SK-N-SH treated with all-trans-retinoic acid at 6 μM for 48 hours (cell line): Measurements from ENCODE around the gene GABRA1.

ENCODE experiments used
- ATAC-seq: fragments of 200-7000 bp; cut with Tn5 transposase; 3 replicates; pipeline ENCODE4 v1.9.1; 2020; ENCODE audit warnings: mild to moderate bottlenecking, moderate library complexity
- CREB5 ChIP-seq: fragments of 250-450 bp; sonication (Bioruptor Pico); IDR thresholded peaks from 2 replicates; pipeline ENCODE4 v1.5.1; 2020; ENCODE audit warnings: low read depth, mild to moderate bottlenecking, moderate library complexity
- CSDC2 ChIP-seq: fragments of 250-450 bp; sonication (Bioruptor Pico); IDR thresholded peaks from 2 replicates; pipeline ENCODE4 v1.5.0; 2020; ENCODE audit warnings: mild to moderate bottlenecking, moderate library complexity
- CSRNP3 ChIP-seq: fragments of 250-450 bp; sonication (Bioruptor Pico); IDR thresholded peaks from 2 replicates; pipeline ENCODE4 v1.5.1; 2021; ENCODE audit warnings: mild to moderate bottlenecking, moderate library complexity
- ESRRG ChIP-seq: fragments of 250-450 bp; sonication (Bioruptor Pico); IDR thresholded peaks from 2 replicates; pipeline ENCODE4 v1.6.1; 2021; ENCODE audit warnings: mild to moderate bottlenecking
- GLIS3 ChIP-seq: fragments of 250-450 bp; sonication (Bioruptor Pico); IDR thresholded peaks from 2 replicates; pipeline ENCODE4 v1.5.0; 2020; ENCODE audit warnings: mild to moderate bottlenecking, moderate library complexity
- ISL1 ChIP-seq: fragments of 250-450 bp; sonication (Bioruptor Pico); IDR thresholded peaks from 2 replicates; pipeline ENCODE4 v2.1.2; 2022; ENCODE audit warnings: mild to moderate bottlenecking, moderate library complexity
- OSR1 ChIP-seq: fragments of 250-450 bp; sonication (Bioruptor Pico); IDR thresholded peaks from 2 replicates; pipeline ENCODE4 v1.8.0; 2022; ENCODE audit warnings: moderate library complexity, mild to moderate bottlenecking, inconsistent platforms
- PATZ1 ChIP-seq: fragments of 250-450 bp; sonication (Bioruptor Pico); IDR thresholded peaks from 2 replicates; pipeline ENCODE4 v1.8.0; 2020; ENCODE audit warnings: mild to moderate bottlenecking, moderate library complexity, borderline replicate concordance
- POU6F1 ChIP-seq: fragments of 250-450 bp; sonication (Bioruptor Pico); IDR thresholded peaks from 2 replicates; pipeline ENCODE4 v1.8.0; 2021; ENCODE audit warnings: low read depth, mild to moderate bottlenecking, moderate library complexity, borderline replicate concordance
- PPARA ChIP-seq: fragments of 250-450 bp; sonication (Bioruptor Pico); IDR thresholded peaks from 2 replicates; pipeline ENCODE4 v1.5.0; 2020; ENCODE audit warnings: mild to moderate bottlenecking, borderline replicate concordance
- RARB ChIP-seq: fragments of 250-450 bp; sonication (Bioruptor Pico); IDR thresholded peaks from 2 replicates; pipeline ENCODE4 v1.8.0; 2021; ENCODE audit warnings: mild to moderate bottlenecking, moderate library complexity
- SNAI2 ChIP-seq: fragments of 250-450 bp; sonication (Bioruptor Pico); IDR thresholded peaks from 2 replicates; pipeline ENCODE4 v1.5.0; 2020; ENCODE audit warnings: mild to moderate bottlenecking, moderate library complexity
- TCF4 ChIP-seq: fragments of 250-450 bp; sonication (Bioruptor Pico); IDR thresholded peaks from 2 replicates; pipeline ENCODE4 v1.8.0; 2021; ENCODE audit warnings: mild to moderate bottlenecking, moderate library complexity, borderline replicate concordance
- TSHZ2 ChIP-seq: fragments of 250-450 bp; sonication (Bioruptor Pico); IDR thresholded peaks from 2 replicates; pipeline ENCODE4 v1.5.0; 2020; ENCODE audit warnings: mild to moderate bottlenecking, moderate library complexity
- ZC3H10 ChIP-seq: fragments of 250-450 bp; sonication (Bioruptor Pico); IDR thresholded peaks from 2 replicates; pipeline ENCODE4 v1.5.1; 2021; ENCODE audit warnings: mild to moderate bottlenecking, moderate library complexity
- ZFP30 ChIP-seq: fragments of 450-650 bp; formaldehyde crosslinking; IDR thresholded peaks from 2 replicates; pipeline ENCODE4 v1.5.0; 2022; ENCODE audit warnings: mild to moderate bottlenecking, moderate library complexity
- ZNF565 ChIP-seq: fragments of 450-650 bp; formaldehyde crosslinking; conservative IDR thresholded peaks from 2 replicates; pipeline ENCODE4 v1.5.0; 2020; ENCODE audit warnings: low read depth, mild to moderate bottlenecking, moderate library complexity
- ZNF70 ChIP-seq: fragments of 450-650 bp; formaldehyde crosslinking; IDR thresholded peaks from 2 replicates; pipeline ENCODE4 v1.5.0; 2020; ENCODE audit warnings: mild to moderate bottlenecking, moderate library complexity
- ZNF8 ChIP-seq: fragments of 450-650 bp; formaldehyde crosslinking; IDR thresholded peaks from 2 replicates; pipeline ENCODE4 v1.5.0; 2020; ENCODE audit warnings: mild to moderate bottlenecking, moderate library complexity

The GABRA1 gene

GRCh38 chr5:161899590-161899989 lies 51.7 kb downstream of the GABRA1 start:
- TF ChIP-seq ZNF8 (CRISPR knock-in tag), result no peak
- TF ChIP-seq CSRNP3 (CRISPR knock-in tag), result no peak
- no peak for TF ChIP-seq RARB (CRISPR knock-in tag)
- TF ChIP-seq PPARA (CRISPR knock-in tag), result no peak
- TF ChIP-seq ZC3H10 (CRISPR knock-in tag), result no peak
- TF ChIP-seq PATZ1, result no peak
- no peak for TF ChIP-seq ISL1
- no peak for TF ChIP-seq OSR1 (CRISPR knock-in tag)
- TF ChIP-seq ZFP30 (CRISPR knock-in tag), result no peak
- no peak for TF ChIP-seq ZNF565 (CRISPR knock-in tag)
- TF ChIP-seq TSHZ2 (CRISPR knock-in tag), result no peak
- no peak for ATAC-seq

- TF ChIP-seq ZNF565 (CRISPR knock-in tag) (no peak), CSRNP3 (CRISPR knock-in tag) (no peak), ZNF8 (CRISPR knock-in tag) (no peak), GLIS3 (CRISPR knock-in tag) (no peak), TCF4 (CRISPR knock-in tag) (no peak), ESRRG (CRISPR knock-in tag) (no peak), POU6F1 (CRISPR knock-in tag) (no peak), ZFP30 (CRISPR knock-in tag) (no peak), PPARA (CRISPR knock-in tag) (no peak), CREB5 (CRISPR knock-in tag) (no peak), OSR1 (CRISPR knock-in tag) (no peak), ZNF70 (CRISPR knock-in tag) (no peak), SNAI2 (no peak), ISL1 (no peak)
These were observed 53.1 kb downstream of the GABRA1 start for GRCh38 chr5:161900981-161901380.

GRCh38 chr5:161921781-161922180 lies 73.9 kb downstream of the GABRA1 start:
- ATAC-seq, result no peak
- TF ChIP-seq OSR1 (CRISPR knock-in tag) (no peak), POU6F1 (CRISPR knock-in tag) (no peak), CSDC2 (CRISPR knock-in tag) (no peak), ZNF70 (CRISPR knock-in tag) (no peak), CSRNP3 (CRISPR knock-in tag) (no peak), ISL1 (no peak), SNAI2 (no peak), ESRRG (CRISPR knock-in tag) (no peak), RARB (CRISPR knock-in tag) (no peak)

More at GRCh38 chr5:161900981-161901380, 53.1 kb downstream of the GABRA1 start:
- no peak for ATAC-seq
